ENCODE data around the gene ASIC3.

GRCh38 chr7:151024435-151025056 lies 23.8 kb upstream of the ASIC3 start, which contains the start of gene ATG9B:
- TF ChIP-seq, protein P1, sequence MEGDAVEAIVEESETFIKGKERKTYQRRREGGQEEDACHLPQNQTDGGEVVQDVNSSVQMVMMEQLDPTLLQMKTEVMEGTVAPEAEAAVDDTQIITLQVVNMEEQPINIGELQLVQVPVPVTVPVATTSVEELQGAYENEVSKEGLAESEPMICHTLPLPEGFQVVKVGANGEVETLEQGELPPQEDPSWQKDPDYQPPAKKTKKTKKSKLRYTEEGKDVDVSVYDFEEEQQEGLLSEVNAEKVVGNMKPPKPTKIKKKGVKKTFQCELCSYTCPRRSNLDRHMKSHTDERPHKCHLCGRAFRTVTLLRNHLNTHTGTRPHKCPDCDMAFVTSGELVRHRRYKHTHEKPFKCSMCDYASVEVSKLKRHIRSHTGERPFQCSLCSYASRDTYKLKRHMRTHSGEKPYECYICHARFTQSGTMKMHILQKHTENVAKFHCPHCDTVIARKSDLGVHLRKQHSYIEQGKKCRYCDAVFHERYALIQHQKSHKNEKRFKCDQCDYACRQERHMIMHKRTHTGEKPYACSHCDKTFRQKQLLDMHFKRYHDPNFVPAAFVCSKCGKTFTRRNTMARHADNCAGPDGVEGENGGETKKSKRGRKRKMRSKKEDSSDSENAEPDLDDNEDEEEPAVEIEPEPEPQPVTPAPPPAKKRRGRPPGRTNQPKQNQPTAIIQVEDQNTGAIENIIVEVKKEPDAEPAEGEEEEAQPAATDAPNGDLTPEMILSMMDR (conservative IDR thresholded peaks at IDR 0.05; ENCODE audit: low read length): no peak
- no peak for TF ChIP-seq EZH2phosphoT487 (IDR thresholded peaks at IDR 0.05; ENCODE audit: borderline replicate concordance)
